ENCODE results near the gene HYPK.

GRCh38 chr15:43795197-43795596 lies 5.2 kb upstream of the HYPK start:
- no peak for TF ChIP-seq CTCF (IDR thresholded peaks at IDR 0.05)
- no peak for TF ChIP-seq ZFX (IDR thresholded peaks at IDR 0.05; ENCODE audit: borderline replicate concordance)
